ENCODE measurements around the gene MMP15. TPM values are rescaled to one million over a fixed set of nuclear protein-coding genes. Genes with fewer than 3 reads are reported as not detected.
A peak's percentile ranks its signal among the peaks of the same experiment; 100 is the strongest.

MMP15 gene
- total and polyA plus RNA-seq, 2 of the 13 experiments (the other 11 are each of a cell fraction or from before 2014, with no cell fraction given) = 35.2 to 44.9 TPM

GRCh38 chr16:58024486-58025350 lies 836 bp upstream of the MMP15 start (continued):
- TF ChIP-seq, protein P1, sequence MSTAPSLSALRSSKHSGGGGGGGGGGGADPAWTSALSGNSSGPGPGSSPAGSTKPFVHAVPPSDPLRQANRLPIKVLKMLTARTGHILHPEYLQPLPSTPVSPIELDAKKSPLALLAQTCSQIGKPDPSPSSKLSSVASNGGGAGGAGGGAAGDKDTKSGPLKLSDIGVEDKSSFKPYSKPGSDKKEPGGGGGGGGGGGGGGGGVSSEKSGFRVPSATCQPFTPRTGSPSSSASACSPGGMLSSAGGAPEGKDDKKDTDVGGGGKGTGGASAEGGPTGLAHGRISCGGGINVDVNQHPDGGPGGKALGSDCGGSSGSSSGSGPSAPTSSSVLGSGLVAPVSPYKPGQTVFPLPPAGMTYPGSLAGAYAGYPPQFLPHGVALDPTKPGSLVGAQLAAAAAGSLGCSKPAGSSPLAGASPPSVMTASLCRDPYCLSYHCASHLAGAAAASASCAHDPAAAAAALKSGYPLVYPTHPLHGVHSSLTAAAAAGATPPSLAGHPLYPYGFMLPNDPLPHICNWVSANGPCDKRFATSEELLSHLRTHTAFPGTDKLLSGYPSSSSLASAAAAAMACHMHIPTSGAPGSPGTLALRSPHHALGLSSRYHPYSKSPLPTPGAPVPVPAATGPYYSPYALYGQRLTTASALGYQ (CRISPR knock-in tag; IDR thresholded peaks at IDR 0.05) = peak; percentile 82
- TF ChIP-seq BHLHE40 (IDR thresholded peaks at IDR 0.05; ENCODE audit: low read length) = no peak
- peak; percentile 96; the same call in 1 of the 2 replicates for TF ChIP-seq ETV6 (CRISPR knock-in tag; conservative IDR thresholded peaks at IDR 0.05)
- TF ChIP-seq DR1 (CRISPR knock-in tag; IDR thresholded peaks at IDR 0.05) = peak; percentile 75
- 0 out of 2 replicates have a peak, but pooled peaks have one; percentile 50 for TF ChIP-seq TSC22D2 (CRISPR knock-in tag; IDR thresholded peaks at IDR 0.05; ENCODE audit: borderline replicate concordance)
- TF ChIP-seq ZNF121 (CRISPR knock-in tag; IDR thresholded peaks at IDR 0.05) = peak; percentile 19; the same call in 1 of the 2 replicates
- TF ChIP-seq NFIC (IDR thresholded peaks at IDR 0.05; ENCODE audit: low read length) = peak; percentile 67; the same call in 1 of the 2 replicates
- TF ChIP-seq, protein P2, sequence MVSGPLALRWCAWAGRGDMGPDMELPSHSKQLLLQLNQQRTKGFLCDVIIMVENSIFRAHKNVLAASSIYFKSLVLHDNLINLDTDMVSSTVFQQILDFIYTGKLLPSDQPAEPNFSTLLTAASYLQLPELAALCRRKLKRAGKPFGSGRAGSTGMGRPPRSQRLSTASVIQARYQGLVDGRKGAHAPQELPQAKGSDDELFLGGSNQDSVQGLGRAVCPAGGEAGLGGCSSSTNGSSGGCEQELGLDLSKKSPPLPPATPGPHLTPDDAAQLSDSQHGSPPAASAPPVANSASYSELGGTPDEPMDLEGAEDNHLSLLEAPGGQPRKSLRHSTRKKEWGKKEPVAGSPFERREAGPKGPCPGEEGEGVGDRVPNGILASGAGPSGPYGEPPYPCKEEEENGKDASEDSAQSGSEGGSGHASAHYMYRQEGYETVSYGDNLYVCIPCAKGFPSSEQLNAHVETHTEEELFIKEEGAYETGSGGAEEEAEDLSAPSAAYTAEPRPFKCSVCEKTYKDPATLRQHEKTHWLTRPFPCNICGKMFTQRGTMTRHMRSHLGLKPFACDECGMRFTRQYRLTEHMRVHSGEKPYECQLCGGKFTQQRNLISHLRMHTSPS (CRISPR knock-in tag; IDR thresholded peaks at IDR 0.05; ENCODE audit: low read depth) = peak; percentile 93
- no peak for TF ChIP-seq ATF1 (CRISPR knock-in tag; IDR thresholded peaks at IDR 0.05)
- TF ChIP-seq MIXL1 (CRISPR knock-in tag; IDR thresholded peaks at IDR 0.05) = peak; percentile 68; the same call in 1 of the 2 replicates
- peak; percentile 82 for TF ChIP-seq TBX2 (CRISPR knock-in tag; IDR thresholded peaks at IDR 0.05; ENCODE audit: borderline replicate concordance)
- peak; percentile 54; the same call in 1 of the 2 replicates for TF ChIP-seq ZNF839 (CRISPR knock-in tag; IDR thresholded peaks at IDR 0.05; ENCODE audit: borderline replicate concordance)
- peak; percentile 85 for TF ChIP-seq HBP1 (CRISPR knock-in tag; IDR thresholded peaks at IDR 0.05; ENCODE audit: low read depth)
- TF ChIP-seq ZNF414 (CRISPR knock-in tag; IDR thresholded peaks at IDR 0.05) = peak; percentile 92; the same call in 1 of the 2 replicates
- TF ChIP-seq DMAP1 (CRISPR knock-in tag; IDR thresholded peaks at IDR 0.05) = peak; percentile 89
- TF ChIP-seq PREB (CRISPR knock-in tag; IDR thresholded peaks at IDR 0.05) = no peak
- TF ChIP-seq HIVEP1 (CRISPR knock-in tag; IDR thresholded peaks at IDR 0.05) = peak; percentile 92
- TF ChIP-seq SALL1 (CRISPR knock-in tag; IDR thresholded peaks at IDR 0.05) = peak; percentile 90
- TF ChIP-seq ZSCAN31 (CRISPR knock-in tag; IDR thresholded peaks at IDR 0.05; ENCODE audit: low read depth) = peak; percentile 55
- peak; percentile 94 for TF ChIP-seq PRMT3 (CRISPR knock-in tag; IDR thresholded peaks at IDR 0.05; ENCODE audit: borderline replicate concordance, low read depth)
- TF ChIP-seq ZBTB37 (CRISPR knock-in tag; IDR thresholded peaks at IDR 0.05) = peak; percentile 73; the same call in 1 of the 2 replicates

Measured in HepG2 (cell line).